SH-SY5Y (cell line): ENCODE measurements around the gene SPTB.

Source experiments
- GATA2 ChIP-seq: IDR thresholded peaks from 2 replicates; pipeline ENCODE4 v1.6.1; 2011; ENCODE audit warnings: mild to moderate bottlenecking, low read depth, low read length
- GATA3 ChIP-seq: IDR thresholded peaks from 2 replicates; pipeline ENCODE4 v1.6.1; 2011; ENCODE audit warnings: low read depth, mild to moderate bottlenecking, low read length, moderate library complexity

SPTB gene

GRCh38 chr14:64801800-64802199, 77.9 kb downstream of the SPTB start:
- TF ChIP-seq GATA3, result no peak

GRCh38 chr14:64801046-64801445, 78.7 kb downstream of the SPTB start:
- TF ChIP-seq GATA3 (no peak), GATA2 (no peak)

GRCh38 chr14:64800000-64800399, 79.7 kb downstream of the SPTB start:
- no peak for TF ChIP-seq GATA2
- TF ChIP-seq GATA3, result no peak

GRCh38 chr14:64799555-64799954, 80.2 kb downstream of the SPTB start:
- no peak for TF ChIP-seq GATA2
- no peak for TF ChIP-seq GATA3

DNA sequence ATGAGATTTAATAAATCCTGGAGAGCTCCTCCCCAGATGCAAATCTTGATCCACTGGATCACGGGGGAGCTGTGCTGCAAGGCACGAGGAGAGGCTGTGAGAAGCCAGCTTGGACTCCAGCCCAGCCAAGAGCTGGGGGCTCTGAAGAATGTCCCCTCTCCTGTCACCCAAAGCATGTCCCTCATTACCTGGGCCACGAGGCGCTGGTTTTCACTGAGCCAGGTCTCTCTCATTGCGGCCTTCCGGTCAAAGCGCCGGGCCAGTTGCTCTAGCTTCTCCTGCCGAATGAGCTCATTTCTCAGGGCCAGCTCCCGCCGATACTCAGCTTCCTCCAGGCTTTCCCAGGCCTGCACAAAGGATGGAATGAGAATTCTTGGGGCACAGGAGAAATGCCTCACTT, 83.3 kb downstream of the SPTB start:
- TF ChIP-seq GATA3 (no peak), GATA2 (no peak)

- peak; percentile 73 for TF ChIP-seq GATA2
- TF ChIP-seq GATA3, result no peak
Measured at GRCh38 chr14:64795921-64796320, 83.8 kb downstream of the SPTB start.

- TF ChIP-seq GATA3 (no peak), GATA2 (no peak)
Measured at GRCh38 chr14:64795211-64795610, 84.5 kb downstream of the SPTB start.

DNA sequence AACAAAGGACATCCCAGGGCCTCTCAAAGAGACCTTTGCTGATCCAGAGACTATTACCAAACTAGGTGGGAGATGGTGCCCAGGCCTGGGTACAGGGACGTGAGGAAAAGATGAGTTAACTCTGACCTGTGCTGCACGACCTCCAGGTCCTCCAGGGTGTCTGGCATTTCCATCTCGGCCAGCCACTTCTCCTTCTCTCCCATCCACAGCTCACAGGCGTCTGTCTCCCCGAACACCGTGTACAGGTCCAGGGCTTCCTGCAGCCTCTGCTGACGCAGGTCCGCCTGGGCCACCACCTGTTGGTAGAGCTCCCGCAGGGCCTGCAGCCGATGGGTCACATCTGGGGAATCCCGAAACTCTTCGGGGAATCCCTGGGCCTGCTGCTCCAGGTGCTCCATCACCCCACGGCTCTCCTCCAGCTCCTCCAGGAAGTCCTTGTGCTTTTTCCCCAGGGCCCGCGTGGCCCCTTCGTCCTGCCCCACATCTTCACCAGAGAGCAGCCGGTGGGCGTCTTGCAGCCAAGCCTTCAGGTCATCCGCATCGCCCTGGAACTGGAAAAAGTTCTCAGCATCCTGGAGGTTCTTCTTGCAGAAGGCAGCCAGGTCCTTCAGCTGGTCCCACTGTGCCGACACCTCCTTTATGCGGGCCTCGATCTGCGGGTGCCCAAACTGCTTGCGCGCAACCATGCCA, 86.7 kb downstream of the SPTB start:
- no peak for TF ChIP-seq GATA2
- TF ChIP-seq GATA3, result no peak

DNA sequence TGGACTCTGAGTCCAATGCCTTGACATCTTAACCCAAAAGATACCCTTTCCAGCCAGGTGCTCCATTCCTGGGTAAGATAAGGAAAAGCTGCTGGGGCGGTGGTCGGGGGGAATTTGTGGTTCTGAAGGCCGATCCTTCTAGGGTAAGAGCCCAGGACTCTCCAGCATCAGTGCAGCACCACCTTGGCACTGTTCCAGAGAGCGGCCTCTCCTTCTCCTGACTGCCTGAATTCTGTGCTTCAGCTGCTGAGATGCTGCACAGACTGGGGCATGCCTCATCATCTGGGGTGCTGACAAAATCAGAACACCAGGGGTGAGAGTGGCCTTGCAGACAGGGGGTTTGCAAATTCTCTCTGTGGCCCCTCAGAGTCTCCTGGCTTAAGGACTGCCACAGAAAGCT, 87.5 kb downstream of the SPTB start:
- TF ChIP-seq GATA3, result no peak
- no peak for TF ChIP-seq GATA2

GRCh38 chr14:64790478-64790877, 89.2 kb downstream of the SPTB start:
- TF ChIP-seq GATA3 (no peak), GATA2 (no peak)

- TF ChIP-seq GATA3 (no peak), GATA2 (no peak)
Measured at GRCh38 chr14:64789696-64790095, 90.0 kb downstream of the SPTB start.

DNA sequence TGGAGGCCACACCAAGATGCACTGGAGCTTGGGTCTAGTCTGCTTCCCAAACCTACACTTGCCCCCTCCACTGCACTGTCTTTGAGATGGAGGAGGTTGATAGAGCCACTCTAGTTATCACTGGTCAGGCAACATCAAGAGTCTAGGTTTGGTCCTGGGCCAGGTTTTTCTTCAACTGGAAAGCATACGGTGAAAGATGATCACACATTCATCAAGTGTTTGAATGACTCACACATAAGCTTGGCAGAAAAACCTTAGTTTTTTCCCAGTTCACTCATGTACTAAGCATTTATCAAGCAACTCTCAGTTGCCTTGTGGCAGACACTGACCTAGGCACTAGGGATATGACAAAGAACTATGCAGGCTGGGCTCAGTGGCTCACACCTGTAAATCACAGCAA, 91.0 kb downstream of the SPTB start:
- TF ChIP-seq GATA3, result no peak

GRCh38 chr14:64787619-64788018, 92.1 kb downstream of the SPTB start:
- TF ChIP-seq GATA3 (no peak), GATA2 (no peak)

GRCh38 chr14:64786296-64787149, 93.2 kb downstream of the SPTB start:
- no peak for TF ChIP-seq GATA3
- no peak for TF ChIP-seq GATA2

- TF ChIP-seq GATA2 (no peak), GATA3 (no peak)
Measured at GRCh38 chr14:64784006-64784405, 95.7 kb downstream of the SPTB start.

DNA sequence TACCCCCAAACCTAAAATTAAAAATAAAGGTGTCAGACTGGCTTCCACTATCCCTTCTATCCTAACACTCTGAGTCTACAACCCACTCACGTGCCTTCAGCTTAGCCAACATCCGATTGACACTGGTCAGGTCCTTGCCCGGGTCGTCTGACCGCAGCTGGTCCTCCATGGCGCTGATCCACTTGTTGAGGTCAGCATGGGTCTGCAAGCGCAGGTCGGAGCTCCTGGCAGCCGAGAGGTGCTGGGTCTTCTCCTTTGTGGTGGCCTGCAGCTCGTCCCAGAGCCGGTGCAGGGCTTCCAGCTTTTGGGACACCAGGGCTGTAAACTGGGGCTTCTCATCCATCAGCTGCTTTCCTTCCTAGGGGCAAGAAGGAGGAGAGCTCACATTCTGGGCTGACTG, 97.5 kb downstream of the SPTB start:
- TF ChIP-seq GATA3 (no peak), GATA2 (no peak)
